Osteocyte (in vitro differentiated cells): ENCODE measurements around the gene OR51S1. TPM values are rescaled to one million over a fixed set of nuclear protein-coding genes. Genes with fewer than 3 reads are reported as not detected.

Experiments
- DNase-seq: peaks from one replicate; pipeline ENCODE4 v3.0.0; 2021; ENCODE audit warnings: mixed read lengths; ENCODE audit not compliant: unreplicated experiment; ENCODE audit errors: extremely low spot score
- H3K27ac Mint-ChIP-seq: one replicate; pipeline ENCODE4 v1.8.0; 2021; ENCODE audit warnings: mild to moderate bottlenecking, mixed read lengths; ENCODE audit not compliant: unreplicated experiment
- H3K27me3 Mint-ChIP-seq: one replicate; pipeline ENCODE4 v1.8.0; 2021; ENCODE audit warnings: mixed read lengths; ENCODE audit not compliant: unreplicated experiment
- H3K36me3 Mint-ChIP-seq: one replicate; pipeline ENCODE4 v1.8.0; 2021; ENCODE audit warnings: mixed read lengths; ENCODE audit not compliant: unreplicated experiment
- H3K4me1 Mint-ChIP-seq: one replicate; pipeline ENCODE4 v1.8.0; 2021; ENCODE audit warnings: mixed read lengths; ENCODE audit not compliant: unreplicated experiment
- H3K4me3 Mint-ChIP-seq: one replicate; pipeline ENCODE4 v1.8.0; 2021; ENCODE audit warnings: mild to moderate bottlenecking, moderate library complexity, mixed read lengths; ENCODE audit not compliant: unreplicated experiment
- H3K9me3 Mint-ChIP-seq: one replicate; pipeline ENCODE4 v1.8.0; 2021; ENCODE audit warnings: mixed read lengths; ENCODE audit not compliant: unreplicated experiment
- CTCF ChIP-seq: fragments of 200-600 bp; sonication (generic); IDR thresholded peaks from 2 replicates; pipeline ENCODE4 v1.5.0; 2021; ENCODE audit warnings: antibody characterized with exemption, mild to moderate bottlenecking, moderate library complexity
- long read RNA-seq: library from polyadenylated mRNA; unstranded; transcript quantifications from one replicate; pipeline ENCODE4 v2.0.0, GENCODE V29; 2021
- total RNA-seq: library from RNA; stranded (reverse); gene quantifications from 2 replicates; pipeline ENCODE4 v1.2.1, GENCODE V29; 2021

OR51S1 gene
- total RNA-seq: not detected in 2 replicates
- long read RNA-seq: 0 reads

GRCh38 chr11:4848908-4849532 lies at the start of gene OR51S1:
TSS of gene OR51S1 (minus strand) at chr11:4849208. CDS start at chr11:4849208, 0 bp downstream.
- no peaks in the 10 kb centered on the region for H3K4me1 Mint-ChIP-seq
- H3K27me3 Mint-ChIP-seq: peaks cover 24% of the 10 kb centered on the region
- H3K9me3 Mint-ChIP-seq: no peaks in the 10 kb centered on the region
- no peaks in the 10 kb centered on the region for H3K36me3 Mint-ChIP-seq
- TF ChIP-seq CTCF: no peak
- no peak within 1 kb of the TSS for H3K27ac Mint-ChIP-seq
- no peak within 1 kb of the TSS for H3K4me3 Mint-ChIP-seq
- no peak for DNase-seq

GRCh38 chr11:4891996-4892640 lies 43.1 kb upstream of the OR51S1 start:
- H3K36me3 Mint-ChIP-seq: no peaks in the 10 kb centered on the region
- peaks cover 3% of the 10 kb centered on the region for H3K4me1 Mint-ChIP-seq
- DNase-seq: no peak
- H3K4me3 Mint-ChIP-seq: no peak overlapping the region
- no peak overlapping the region for H3K27ac Mint-ChIP-seq
- no peaks in the 10 kb centered on the region for H3K9me3 Mint-ChIP-seq
- no peak for TF ChIP-seq CTCF
- H3K27me3 Mint-ChIP-seq: no peaks in the 10 kb centered on the region

GRCh38 chr11:4890279-4890678 lies 41.3 kb upstream of the OR51S1 start:
- Mint-ChIP-seq H3K4me3 (no peak overlapping the region), H3K27me3 (no peaks in the 10 kb centered on the region), H3K4me1 (peaks cover 1% of the 10 kb centered on the region), H3K27ac (no peak overlapping the region), H3K9me3 (no peaks in the 10 kb centered on the region), H3K36me3 (no peaks in the 10 kb centered on the region)
- no peak for DNase-seq
- TF ChIP-seq CTCF: no peak

GRCh38 chr11:4887591-4887990 lies 38.6 kb upstream of the OR51S1 start:
- Mint-ChIP-seq H3K27me3 (no peaks in the 10 kb centered on the region), H3K27ac (no peak overlapping the region), H3K36me3 (no peaks in the 10 kb centered on the region), H3K9me3 (no peaks in the 10 kb centered on the region), H3K4me3 (no peak overlapping the region), H3K4me1 (peaks cover 1% of the 10 kb centered on the region)
- DNase-seq: no peak
- TF ChIP-seq CTCF: no peak

GRCh38 chr11:4886186-4886585 lies 37.2 kb upstream of the OR51S1 start:
- Mint-ChIP-seq H3K27me3 (no peaks in the 10 kb centered on the region), H3K4me1 (peaks cover 10% of the 10 kb centered on the region), H3K36me3 (no peaks in the 10 kb centered on the region), H3K9me3 (no peaks in the 10 kb centered on the region), H3K27ac (no peak overlapping the region), H3K4me3 (no peak overlapping the region)
- no peak for DNase-seq
- TF ChIP-seq CTCF: no peak
